GM18951 (cell line): ENCODE measurements around the gene ROBO1.

ENCODE experiments used
- POLR2A ChIP-seq: IDR thresholded peaks from 4 replicates; pipeline ENCODE4 v1.6.1; 2011; ENCODE audit warnings: mild to moderate bottlenecking; ENCODE audit not compliant: insufficient read length, insufficient read depth; ENCODE audit errors: extremely low read depth
- in situ Hi-C: fragments of 300-500 bp; cut with MboI; formaldehyde crosslinking; loops from one replicate; pipeline ENCODE4 v1.12.0; 2022; ENCODE audit warnings: low sequenced_read_pairs, mixed read lengths, inconsistent platforms; ENCODE audit not compliant: unreplicated experiment

The ROBO1 gene

GRCh38 chr3:78940128-78940527 lies 827.7 kb downstream of the ROBO1 start:
- in situ Hi-C loops: no loop called here

GRCh38 chr3:78937475-78937874 lies 830.3 kb downstream of the ROBO1 start:
- in situ Hi-C loops: no loop called here
- no peak for TF ChIP-seq POLR2A

More at GRCh38 chr3:78940128-78940527, 827.7 kb downstream of the ROBO1 start:
- no peak for TF ChIP-seq POLR2A

GRCh38 chr3:78927759-78928158 lies 840.0 kb downstream of the ROBO1 start:
- in situ Hi-C loops: no loop called here
- no peak for TF ChIP-seq POLR2A

GRCh38 chr3:78926523-78926922 lies 841.3 kb downstream of the ROBO1 start:
- in situ Hi-C loops: no loop called here

GRCh38 chr3:78924711-78925110 lies 843.1 kb downstream of the ROBO1 start:
- TF ChIP-seq POLR2A: no peak
- in situ Hi-C loops: no loop called here

More at GRCh38 chr3:78926523-78926922, 841.3 kb downstream of the ROBO1 start:
- TF ChIP-seq POLR2A: no peak

- TF ChIP-seq POLR2A: no peak
- in situ Hi-C loops: no loop called here
These were observed 848.6 kb downstream of the ROBO1 start for GRCh38 chr3:78919021-78919755.

- no peak for TF ChIP-seq POLR2A
- in situ Hi-C loops: no loop called here
These were observed 849.3 kb downstream of the ROBO1 start for GRCh38 chr3:78918361-78919020.

- in situ Hi-C loops: no loop called here
These were observed 850.3 kb downstream of the ROBO1 start for GRCh38 chr3:78917536-78917935.

GRCh38 chr3:78913711-78914110 lies 854.1 kb downstream of the ROBO1 start:
- TF ChIP-seq POLR2A: no peak
- in situ Hi-C loops: no loop called here

More at GRCh38 chr3:78917536-78917935, 850.3 kb downstream of the ROBO1 start:
- TF ChIP-seq POLR2A: no peak

GRCh38 chr3:78912687-78913086 lies 855.1 kb downstream of the ROBO1 start:
- TF ChIP-seq POLR2A: no peak
- in situ Hi-C loops: no loop called here

- in situ Hi-C loops: no loop called here
- no peak for TF ChIP-seq POLR2A
These were observed 855.5 kb downstream of the ROBO1 start for GRCh38 chr3:78912259-78912658.

- TF ChIP-seq POLR2A: no peak
- in situ Hi-C loops: no loop called here
These were observed 856.4 kb downstream of the ROBO1 start for GRCh38 chr3:78911394-78911793.

- TF ChIP-seq POLR2A: no peak
- in situ Hi-C loops: no loop called here
These were observed 859.6 kb downstream of the ROBO1 start for GRCh38 chr3:78908236-78908635.

- in situ Hi-C loops: no loop called here
- no peak for TF ChIP-seq POLR2A
These were observed 860.4 kb downstream of the ROBO1 start for GRCh38 chr3:78907367-78907766.
